Measurements from ENCODE around the gene NFKBIB. TPM values are rescaled to one million over a fixed set of nuclear protein-coding genes. Genes with fewer than 3 reads are reported as not detected.

NFKBIB gene
- polyA plus RNA-seq, 1 donor (not counting 4 experiments of a cell fraction or from before 2014, with no cell fraction given): 12.3 TPM

GRCh38 chr19:38932425-38933179, 32.8 kb downstream of the NFKBIB start:
- H3K36me3 ChIP-seq (ENCODE audit: control insufficient read depth in 2 of 2, extremely low read depth in 1 of 2, insufficient read depth in 2 of 2, low read length in 2 of 2): peaks cover 5 to 8% of the 10 kb centered on the region in 2 experiments
- no peaks in the 10 kb centered on the region for H3K9me3 ChIP-seq (ENCODE audit: control insufficient read depth, low read depth, low read length)
- H3K27ac ChIP-seq (ENCODE audit: control insufficient read depth, insufficient read depth, low read length): no peak overlapping the region
- H2AFZ ChIP-seq (ENCODE audit: control insufficient read depth, low read length): no peak overlapping the region
- TF ChIP-seq EZH2 (IDR thresholded peaks at IDR 0.05; ENCODE audit: low read length): no peak
- peak; percentile 27 to 48 (median 34) for TF ChIP-seq CTCF (optimal IDR thresholded peaks at IDR 0.05 in 1 of 3, IDR thresholded peaks at IDR 0.05 in 1 of 3, conservative IDR thresholded peaks at IDR 0.05 in 1 of 3; ENCODE audit: extremely low read depth in 1 of 3, insufficient read depth in 2 of 3, low read length in 3 of 3)
- FAIRE-seq: no peak
- H3K27me3 ChIP-seq (ENCODE audit: control insufficient read depth, extremely low read depth, insufficient read depth, low read length): no peaks in the 10 kb centered on the region
- DNase-seq (ENCODE audit: low read depth, low spot score): no peak
- no peaks in the 10 kb centered on the region for H4K20me1 ChIP-seq (ENCODE audit: control insufficient read depth, extremely low read depth, insufficient read depth, low read length)
- H3K4me2 ChIP-seq (ENCODE audit: control insufficient read depth, extremely low read depth, insufficient read depth, low read depth, low read length): peak overlapping the region; percentile 77
- H3K4me3 ChIP-seq (ENCODE audit: control insufficient read depth in 2 of 3, extremely low read depth in 1 of 3, insufficient read depth in 2 of 3, low read depth in 1 of 3, low read length in 3 of 3): no peak overlapping the region
- peaks cover 15% of the 10 kb centered on the region for H3K4me1 ChIP-seq (ENCODE audit: control insufficient read depth, extremely low read depth, insufficient read depth, low read length)
- dilution Hi-C loops (cut with MboI; ENCODE audit: extremely low pct_ligation_motif_present, low sequenced_read_pairs): no loop called here
- no peaks in the 10 kb centered on the region for H3K9me1 ChIP-seq (ENCODE audit: control insufficient read depth, extremely low read depth, insufficient read depth, low read length)
- no peak overlapping the region for H3K9ac ChIP-seq (ENCODE audit: control insufficient read depth, extremely low read depth, insufficient read depth, low read length)
- peaks cover 43% of the 10 kb centered on the region for H3K79me2 ChIP-seq (ENCODE audit: control insufficient read depth, insufficient read depth, low read length)

DNA sequence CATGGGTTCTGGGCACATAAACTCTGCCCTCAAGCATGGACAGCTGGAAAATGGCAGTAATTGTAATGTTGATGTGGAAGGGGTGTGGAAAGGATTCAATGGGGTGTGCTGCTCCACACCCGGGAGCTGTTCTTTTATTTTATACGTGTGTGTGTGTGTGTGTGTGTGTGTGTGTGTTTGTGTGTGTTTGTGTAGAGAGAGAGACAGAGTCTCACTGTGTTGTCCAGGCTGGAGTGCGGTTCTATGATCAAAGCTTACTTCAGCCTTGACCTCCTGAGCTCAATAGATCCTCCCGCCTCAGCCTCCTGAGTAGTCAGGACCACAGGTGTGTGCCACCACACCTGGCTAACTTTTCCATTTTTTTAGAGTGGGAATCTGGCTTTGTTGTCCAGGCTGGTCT, 33.8 kb downstream of the NFKBIB start:
- Histone ChIP-seq H3K27ac (ENCODE audit: control insufficient read depth, insufficient read depth, low read length) (no peak overlapping the region), H3K27me3 (ENCODE audit: control insufficient read depth, extremely low read depth, insufficient read depth, low read length) (no peaks in the 10 kb centered on the region), H3K9me1 (ENCODE audit: control insufficient read depth, extremely low read depth, insufficient read depth, low read length) (no peaks in the 10 kb centered on the region), H3K79me2 (ENCODE audit: control insufficient read depth, insufficient read depth, low read length) (peaks cover 40% of the 10 kb centered on the region), H2AFZ (ENCODE audit: control insufficient read depth, low read length) (no peak overlapping the region), H3K9me3 (ENCODE audit: control insufficient read depth, low read depth, low read length) (no peaks in the 10 kb centered on the region), H3K36me3 (ENCODE audit: control insufficient read depth in 2 of 2, extremely low read depth in 1 of 2, insufficient read depth in 2 of 2, low read length in 2 of 2) (peaks cover 5 to 8% of the 10 kb centered on the region in 2 experiments), H3K4me1 (ENCODE audit: control insufficient read depth, extremely low read depth, insufficient read depth, low read length) (peaks cover 15% of the 10 kb centered on the region), H3K9ac (ENCODE audit: control insufficient read depth, extremely low read depth, insufficient read depth, low read length) (no peak overlapping the region), H4K20me1 (ENCODE audit: control insufficient read depth, extremely low read depth, insufficient read depth, low read length) (no peaks in the 10 kb centered on the region), H3K4me3 (ENCODE audit: control insufficient read depth in 2 of 3, extremely low read depth in 1 of 3, insufficient read depth in 2 of 3, low read depth in 1 of 3, low read length in 3 of 3) (no peak overlapping the region), H3K4me2 (ENCODE audit: control insufficient read depth, extremely low read depth, insufficient read depth, low read depth, low read length) (no peak overlapping the region)
- no peak for FAIRE-seq
- DNase-seq (ENCODE audit: low read depth, low spot score): no peak
- dilution Hi-C loops (cut with MboI; ENCODE audit: extremely low pct_ligation_motif_present, low sequenced_read_pairs): no loop called here
- TF ChIP-seq CTCF (optimal IDR thresholded peaks at IDR 0.05 in 1 of 3, IDR thresholded peaks at IDR 0.05 in 1 of 3, conservative IDR thresholded peaks at IDR 0.05 in 1 of 3; ENCODE audit: extremely low read depth in 1 of 3, insufficient read depth in 2 of 3, low read length in 3 of 3) (no peak), EZH2 (IDR thresholded peaks at IDR 0.05; ENCODE audit: low read length) (no peak)

All from keratinocyte (primary cell).